Keratinocyte (primary cell): ENCODE measurements around the gene CRYL1.

ENCODE experiments used
- CTCF ChIP-seq, 3 experiments: IDR thresholded peaks in 1 of 3; conservative IDR thresholded peaks in 1 of 3; optimal IDR thresholded peaks in 1 of 3; 2 replicates in 2 of 3; 3 replicates in 1 of 3; pipeline versions ENCODE3 to v1.5.1; 2011; ENCODE audit warnings: low read length in 3 of 3, mild to moderate bottlenecking in 3 of 3, moderate library complexity in 2 of 3, control low read depth in 1 of 3, inconsistent platforms in 1 of 3; ENCODE audit not compliant: insufficient read depth in 2 of 3; ENCODE audit errors: extremely low read depth in 1 of 3
- EZH2 ChIP-seq: IDR thresholded peaks from one replicate; pipeline ENCODE4 v1.6.1; 2012; ENCODE audit warnings: inconsistent platforms, mild to moderate bottlenecking, low read length, moderate library complexity

DNA sequence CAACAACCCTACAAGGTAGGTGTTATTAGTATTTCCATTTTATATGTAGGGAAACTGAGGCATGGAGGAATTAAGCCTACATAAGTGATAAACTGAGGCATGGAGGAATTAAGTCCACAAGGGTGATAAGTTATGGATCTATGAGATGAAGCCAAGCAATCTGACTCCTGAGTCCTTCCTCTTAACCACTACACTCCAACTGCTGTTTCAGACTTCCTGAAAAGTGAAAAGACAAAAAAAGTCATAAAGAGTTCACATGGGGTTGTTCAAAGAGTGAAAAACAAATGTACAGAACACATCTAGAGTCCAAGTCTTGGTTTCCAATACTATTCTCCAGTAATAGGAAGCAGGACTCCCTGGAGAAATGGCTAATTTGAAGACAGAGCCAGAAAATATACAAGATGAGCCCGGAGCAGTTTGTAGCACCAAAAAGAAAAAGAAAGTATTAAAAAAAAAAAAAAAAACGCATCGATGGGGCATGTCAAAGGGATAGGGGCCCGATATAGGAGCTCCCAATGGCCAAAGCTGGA lies 12.1 kb downstream of the CRYL1 start:
- TF ChIP-seq CTCF (optimal IDR thresholded peaks at IDR 0.05 in 1 of 3, IDR thresholded peaks at IDR 0.05 in 1 of 3, conservative IDR thresholded peaks at IDR 0.05 in 1 of 3; ENCODE audit: extremely low read depth in 1 of 3, insufficient read depth in 2 of 3, low read length in 3 of 3) (no peak), EZH2 (no peak)
